Neural cell (in vitro differentiated cells): ENCODE data around the gene OR51B6. TPM values are rescaled to one million over a fixed set of nuclear protein-coding genes. Genes with fewer than 3 reads are reported as not detected.

Experiments used
- H2AFZ ChIP-seq: fragments of 200-600, 300-800 bp; sonication (generic), shearing (Covaris generic); 2 replicates; pipeline ENCODE4 v1.6.0; 2014; ENCODE audit warnings: low read depth, mild to moderate bottlenecking, antibody characterized with exemption, low read length, moderate library complexity
- H3F3A ChIP-seq: fragments of 200-600 bp; shearing (Covaris generic); 2 replicates; pipeline ENCODE4 v1.6.1; 2016; ENCODE audit warnings: mild to moderate bottlenecking, moderate library complexity, mixed read lengths, antibody characterized with exemption, low read length; ENCODE audit not compliant: insufficient read depth, poor library complexity, severe bottlenecking
- H3K27ac ChIP-seq: fragments of 200-600, 300-800 bp; sonication (generic), shearing (Covaris generic); 2 replicates; pipeline ENCODE4 v1.5.1; 2014; ENCODE audit warnings: mild to moderate bottlenecking, low read length, moderate library complexity
- H3K27me3 ChIP-seq: fragments of 300-800, 200-600 bp; sonication (generic), shearing (Covaris generic); 2 replicates; pipeline ENCODE4 v1.6.0; 2014; ENCODE audit warnings: mild to moderate bottlenecking, low read depth, low read length, moderate library complexity; ENCODE audit not compliant: insufficient read depth
- H3K36me3 ChIP-seq: fragments of 300-800, 200-600 bp; sonication (generic), shearing (Covaris generic); 2 replicates; pipeline ENCODE4 v1.5.1; 2014; ENCODE audit warnings: mild to moderate bottlenecking, antibody characterized with exemption, low read length, moderate library complexity; ENCODE audit not compliant: insufficient read depth
- H3K4me2 ChIP-seq: fragments of 300-800, 200-600 bp; sonication (generic), shearing (Covaris generic); 2 replicates; pipeline ENCODE4 v1.6.0; 2014; ENCODE audit warnings: mild to moderate bottlenecking, low read length
- H3K4me3 ChIP-seq: fragments of 300-800, 200-600 bp; sonication (generic), shearing (Covaris generic); 2 replicates; pipeline ENCODE4 v1.5.1; 2014; ENCODE audit warnings: mild to moderate bottlenecking, low read length, moderate library complexity
- H3K79me2 ChIP-seq: fragments of 200-600 bp; shearing (Covaris generic); replicated peaks from 2 replicates; pipeline ENCODE4 v1.6.0; 2014; ENCODE audit warnings: mild to moderate bottlenecking, low read length, moderate library complexity; ENCODE audit not compliant: insufficient read depth
- H3K9ac ChIP-seq: fragments of 300-800, 200-600 bp; sonication (generic), shearing (Covaris generic); 2 replicates; pipeline ENCODE4 v1.6.1; 2016; ENCODE audit warnings: mild to moderate bottlenecking, low read length, mixed read lengths
- H3K9me2 ChIP-seq: fragments of 200-600 bp; shearing (Covaris generic); 2 replicates; pipeline ENCODE4 v1.6.1; 2016; ENCODE audit warnings: mild to moderate bottlenecking, low read length, mixed read lengths; ENCODE audit not compliant: insufficient read depth
- H3K9me3 ChIP-seq: fragments of 200-600, 300-800 bp; sonication (generic), shearing (Covaris generic); 2 replicates; pipeline ENCODE4 v1.6.1; 2016; ENCODE audit warnings: mild to moderate bottlenecking, mixed run types, low read length, moderate library complexity, mixed read lengths
- H4K20me1 ChIP-seq: fragments of 200-600 bp; shearing (Covaris generic); 2 replicates; pipeline ENCODE4 v1.6.1; 2016; ENCODE audit warnings: mild to moderate bottlenecking, mixed run types; ENCODE audit not compliant: insufficient read depth
- EP300 ChIP-seq: fragments of 450-650 bp; conservative IDR thresholded peaks from 2 replicates; pipeline ENCODE4 v1.6.1; 2014; ENCODE audit warnings: antibody characterized with exemption, mild to moderate bottlenecking, moderate library complexity; ENCODE audit not compliant: poor library complexity, severe bottlenecking
- EZH2 ChIP-seq: fragments of 200-600, 300-800 bp; shearing (Covaris generic), sonication (generic); IDR thresholded peaks from 2 replicates; pipeline ENCODE4 v1.6.1; 2014; ENCODE audit warnings: antibody characterized with exemption, low read length, borderline replicate concordance, mild to moderate bottlenecking; ENCODE audit not compliant: insufficient read depth, poor library complexity, severe bottlenecking
- MXI1 ChIP-seq: fragments of 450-650 bp; conservative IDR thresholded peaks from 2 replicates; pipeline ENCODE4 v1.6.1; 2014; ENCODE audit warnings: antibody characterized with exemption, mild to moderate bottlenecking; ENCODE audit not compliant: poor library complexity, severe bottlenecking
- POLR2AphosphoS5 ChIP-seq: IDR thresholded peaks from 2 replicates; pipeline ENCODE4 v1.6.1; 2012
- RAD21 ChIP-seq: fragments of 450-650 bp; conservative IDR thresholded peaks from 2 replicates; pipeline ENCODE4 v1.6.1; 2014; ENCODE audit warnings: antibody characterized with exemption, mild to moderate bottlenecking, moderate library complexity
- SMC3 ChIP-seq: fragments of 450-650 bp; conservative IDR thresholded peaks from 2 replicates; pipeline ENCODE4 v1.6.1; 2014; ENCODE audit warnings: antibody characterized with exemption, mild to moderate bottlenecking, moderate library complexity; ENCODE audit not compliant: poor library complexity
- TAF1 ChIP-seq: IDR thresholded peaks from 2 replicates; pipeline ENCODE4 v1.6.1; 2012; ENCODE audit warnings: low read depth
- polyA plus RNA-seq: library from polyadenylated mRNA; depleted of rRNA; stranded (reverse); fragments of >200 nt; gene quantifications from 2 replicates; pipeline ENCODE4 v1.2.3, GENCODE V29; 2014
- TF ChIP-seq, protein P1 (sequence below): fragments of 450-650 bp; IDR thresholded peaks from 2 replicates; pipeline ENCODE4 v1.5.1; 2014; ENCODE audit warnings: antibody characterized with exemption, mild to moderate bottlenecking, moderate library complexity; ENCODE audit not compliant: poor library complexity, severe bottlenecking

Gene OR51B6
- polyA plus RNA-seq, 1 donor from 2014 or later = not detected

DNA sequence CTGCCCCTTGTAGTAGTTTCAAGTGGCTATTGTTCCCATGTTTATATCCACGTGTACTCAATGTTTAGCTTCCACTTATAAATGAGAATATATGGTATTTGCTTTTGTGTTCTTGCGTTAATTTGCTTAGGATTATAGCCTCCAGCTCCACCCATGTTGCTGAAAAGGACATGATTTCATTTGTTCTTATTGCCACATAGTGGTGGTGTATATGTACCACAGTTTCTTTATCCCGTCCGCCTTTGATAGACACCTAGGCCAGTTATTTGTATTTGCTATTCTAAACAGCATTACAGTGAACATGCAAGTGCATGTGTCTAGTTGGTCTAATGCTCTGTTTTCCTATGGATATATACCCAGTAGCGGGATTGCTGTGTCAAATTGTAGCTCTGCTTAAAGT is 34.0 kb upstream of the OR51B6 start:
- H3K27ac ChIP-seq = no peak overlapping the region
- H3K9me3 ChIP-seq = no peaks in the 10 kb centered on the region
- no peaks in the 10 kb centered on the region for H3K79me2 ChIP-seq
- no peak overlapping the region for H3K4me3 ChIP-seq
- no peak overlapping the region for H2AFZ ChIP-seq
- no peaks in the 10 kb centered on the region for H4K20me1 ChIP-seq
- H3K4me2 ChIP-seq = no peak overlapping the region
- H3K9me2 ChIP-seq = no peaks in the 10 kb centered on the region
- H3K9ac ChIP-seq = no peak overlapping the region
- H3K36me3 ChIP-seq = no peaks in the 10 kb centered on the region
- H3K27me3 ChIP-seq = no peaks in the 10 kb centered on the region
- TF ChIP-seq RAD21 (no peak), TAF1 (no peak), SMC3 (no peak), MXI1 (no peak), EZH2 (no peak)
- TF ChIP-seq, protein P1, sequence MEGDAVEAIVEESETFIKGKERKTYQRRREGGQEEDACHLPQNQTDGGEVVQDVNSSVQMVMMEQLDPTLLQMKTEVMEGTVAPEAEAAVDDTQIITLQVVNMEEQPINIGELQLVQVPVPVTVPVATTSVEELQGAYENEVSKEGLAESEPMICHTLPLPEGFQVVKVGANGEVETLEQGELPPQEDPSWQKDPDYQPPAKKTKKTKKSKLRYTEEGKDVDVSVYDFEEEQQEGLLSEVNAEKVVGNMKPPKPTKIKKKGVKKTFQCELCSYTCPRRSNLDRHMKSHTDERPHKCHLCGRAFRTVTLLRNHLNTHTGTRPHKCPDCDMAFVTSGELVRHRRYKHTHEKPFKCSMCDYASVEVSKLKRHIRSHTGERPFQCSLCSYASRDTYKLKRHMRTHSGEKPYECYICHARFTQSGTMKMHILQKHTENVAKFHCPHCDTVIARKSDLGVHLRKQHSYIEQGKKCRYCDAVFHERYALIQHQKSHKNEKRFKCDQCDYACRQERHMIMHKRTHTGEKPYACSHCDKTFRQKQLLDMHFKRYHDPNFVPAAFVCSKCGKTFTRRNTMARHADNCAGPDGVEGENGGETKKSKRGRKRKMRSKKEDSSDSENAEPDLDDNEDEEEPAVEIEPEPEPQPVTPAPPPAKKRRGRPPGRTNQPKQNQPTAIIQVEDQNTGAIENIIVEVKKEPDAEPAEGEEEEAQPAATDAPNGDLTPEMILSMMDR = no peak
- no peaks in the 10 kb centered on the region for H3F3A ChIP-seq

DNA sequence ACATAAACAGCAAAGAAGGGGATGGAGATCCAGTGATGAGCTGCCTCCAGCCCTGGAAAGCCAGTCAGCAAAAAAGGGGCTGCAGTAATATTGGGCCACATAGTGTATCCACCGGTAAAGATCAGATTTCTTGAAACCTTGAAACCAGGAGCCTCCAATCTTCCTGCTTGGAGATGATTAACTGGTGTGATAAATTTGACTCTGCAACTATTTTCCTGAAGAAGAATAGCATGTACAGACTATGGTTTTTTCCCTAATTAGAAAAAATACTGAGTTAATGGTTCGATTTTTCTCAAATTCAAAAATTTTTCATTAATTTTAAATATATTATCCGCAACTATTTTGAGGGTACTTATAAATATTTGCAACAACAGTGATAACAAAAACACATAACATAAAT is 27.1 kb upstream of the OR51B6 start, which contains the start of gene OR51B2:
OR51B2 (minus strand) TSS at position 101 of the 400 bp plus-strand sequence; CDS start at position 101, 0 bp downstream.
- no peak within 1 kb of the TSS for H2AFZ ChIP-seq
- H3K36me3 ChIP-seq = no peaks in the 10 kb centered on the region
- no peaks in the 10 kb centered on the region for H4K20me1 ChIP-seq
- no peaks in the 10 kb centered on the region for H3F3A ChIP-seq
- H3K27me3 ChIP-seq = no peaks in the 10 kb centered on the region
- no peaks in the 10 kb centered on the region for H3K79me2 ChIP-seq
- TF ChIP-seq EP300 = no peak
- TF ChIP-seq TAF1 = no peak
- no peak for TF ChIP-seq EZH2
- TF ChIP-seq MXI1 = no peak
- no peak for TF ChIP-seq POLR2AphosphoS5
- TF ChIP-seq SMC3 = no peak
- TF ChIP-seq, protein P1 = no peak
- no peak within 1 kb of the TSS for H3K27ac ChIP-seq
- H3K4me2 ChIP-seq = no peak within 1 kb of the TSS
- H3K4me3 ChIP-seq = no peak within 1 kb of the TSS
- H3K9ac ChIP-seq = no peak within 1 kb of the TSS
- H3K9me2 ChIP-seq = no peaks in the 10 kb centered on the region
- no peaks in the 10 kb centered on the region for H3K9me3 ChIP-seq

DNA sequence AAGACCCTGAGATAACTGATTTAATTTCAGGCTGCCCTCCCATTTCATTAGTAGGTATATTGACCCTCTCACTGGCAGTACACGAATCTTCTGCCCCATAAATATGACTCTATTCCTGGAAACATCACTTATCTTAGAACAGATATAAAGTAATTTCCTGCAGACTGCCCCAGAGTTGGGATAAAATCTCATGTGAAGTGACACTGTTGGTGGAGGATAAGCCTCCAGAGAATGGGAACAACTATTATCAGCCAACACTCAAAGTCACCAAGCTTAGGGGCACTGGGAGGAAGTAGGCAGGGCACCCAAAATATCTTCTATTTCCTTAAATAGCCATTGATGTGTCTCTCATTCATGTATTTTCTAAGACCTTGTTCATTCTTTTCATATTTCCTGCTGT is 16.1 kb upstream of the OR51B6 start:
- Histone ChIP-seq H3K9me2 (no peaks in the 10 kb centered on the region), H3K27ac (no peak overlapping the region), H3K79me2 (no peaks in the 10 kb centered on the region), H3F3A (no peaks in the 10 kb centered on the region), H2AFZ (no peak overlapping the region), H3K27me3 (no peaks in the 10 kb centered on the region), H3K4me2 (no peak overlapping the region), H3K36me3 (no peaks in the 10 kb centered on the region), H4K20me1 (no peaks in the 10 kb centered on the region), H3K4me3 (no peak overlapping the region), H3K9me3 (no peaks in the 10 kb centered on the region), H3K9ac (no peak overlapping the region)
- TF ChIP-seq, protein P1 = no peak
